ENCODE results near the gene SOD2.

SOD2 gene

GRCh38 chr6:159684013-159684304, 9.1 kb downstream of the SOD2 start:
- DNase-seq (ENCODE audit: low read depth): no peak
- no peak for TF ChIP-seq CTCF (IDR thresholded peaks at IDR 0.05; ENCODE audit: low read depth, low read length, missing control alignments)
- H3K4me3 ChIP-seq (ENCODE audit: low read depth, low read length): no peak overlapping the region
- in situ Hi-C loops (cut with HindIII; ENCODE audit: low sequenced_read_pairs): no loop called here

- no peak for DNase-seq (ENCODE audit: low read depth)
- in situ Hi-C loops (cut with HindIII; ENCODE audit: low sequenced_read_pairs): no loop called here
- TF ChIP-seq CTCF (IDR thresholded peaks at IDR 0.05; ENCODE audit: low read depth, low read length, missing control alignments): no peak
- no peak overlapping the region for H3K4me3 ChIP-seq (ENCODE audit: low read depth, low read length)
These were observed 10.2 kb downstream of the SOD2 start for GRCh38 chr6:159682810-159683209.

GRCh38 chr6:159682295-159682694, 10.7 kb downstream of the SOD2 start:
- DNase-seq (ENCODE audit: low read depth): no peak
- in situ Hi-C loops (cut with HindIII; ENCODE audit: low sequenced_read_pairs): no loop called here
- H3K4me3 ChIP-seq (ENCODE audit: low read depth, low read length): no peak overlapping the region
- TF ChIP-seq CTCF (IDR thresholded peaks at IDR 0.05; ENCODE audit: low read depth, low read length, missing control alignments): no peak

GRCh38 chr6:159681191-159681880, 11.7 kb downstream of the SOD2 start:
- in situ Hi-C loops (cut with HindIII; ENCODE audit: low sequenced_read_pairs): no loop called here
- no peak overlapping the region for H3K4me3 ChIP-seq (ENCODE audit: low read depth, low read length)
- TF ChIP-seq CTCF (IDR thresholded peaks at IDR 0.05; ENCODE audit: low read depth, low read length, missing control alignments): no peak
- DNase-seq (ENCODE audit: low read depth): no peak

GRCh38 chr6:159680104-159680503, 12.9 kb downstream of the SOD2 start:
- in situ Hi-C loops (cut with HindIII; ENCODE audit: low sequenced_read_pairs): no loop called here

More at GRCh38 chr6:159680104-159680503, 12.9 kb downstream of the SOD2 start:
- H3K4me3 ChIP-seq (ENCODE audit: low read depth, low read length): no peak overlapping the region
- DNase-seq (ENCODE audit: low read depth): no peak
- TF ChIP-seq CTCF (IDR thresholded peaks at IDR 0.05; ENCODE audit: low read depth, low read length, missing control alignments): no peak
